Breast epithelium (tissue), 3 donors: ENCODE results near the gene CREB3L2.

Experiments used
- POLR2A ChIP-seq: fragments of 450-650 bp; IDR thresholded peaks from one replicate; pipeline ENCODE4 v1.6.1; 2016; ENCODE audit warnings: antibody characterized with exemption, mild to moderate bottlenecking, moderate library complexity
- POLR2AphosphoS5 ChIP-seq, 3 donors: sonication (generic); formaldehyde crosslinking; IDR thresholded peaks; one replicate each; pipeline ENCODE4 v1.6.1; 2017; ENCODE audit warnings: antibody characterized with exemption in 3 of 3
- TF ChIP-seq, protein P1 (sequence below), 3 donors: fragments of 450-650 bp; IDR thresholded peaks; one replicate each; pipeline ENCODE4 v1.5.1; 2016 to 2017; ENCODE audit warnings: antibody characterized with exemption in 3 of 3, mild to moderate bottlenecking in 3 of 3, moderate library complexity in 3 of 3

- no peak for TF ChIP-seq POLR2A
- TF ChIP-seq, protein P1, sequence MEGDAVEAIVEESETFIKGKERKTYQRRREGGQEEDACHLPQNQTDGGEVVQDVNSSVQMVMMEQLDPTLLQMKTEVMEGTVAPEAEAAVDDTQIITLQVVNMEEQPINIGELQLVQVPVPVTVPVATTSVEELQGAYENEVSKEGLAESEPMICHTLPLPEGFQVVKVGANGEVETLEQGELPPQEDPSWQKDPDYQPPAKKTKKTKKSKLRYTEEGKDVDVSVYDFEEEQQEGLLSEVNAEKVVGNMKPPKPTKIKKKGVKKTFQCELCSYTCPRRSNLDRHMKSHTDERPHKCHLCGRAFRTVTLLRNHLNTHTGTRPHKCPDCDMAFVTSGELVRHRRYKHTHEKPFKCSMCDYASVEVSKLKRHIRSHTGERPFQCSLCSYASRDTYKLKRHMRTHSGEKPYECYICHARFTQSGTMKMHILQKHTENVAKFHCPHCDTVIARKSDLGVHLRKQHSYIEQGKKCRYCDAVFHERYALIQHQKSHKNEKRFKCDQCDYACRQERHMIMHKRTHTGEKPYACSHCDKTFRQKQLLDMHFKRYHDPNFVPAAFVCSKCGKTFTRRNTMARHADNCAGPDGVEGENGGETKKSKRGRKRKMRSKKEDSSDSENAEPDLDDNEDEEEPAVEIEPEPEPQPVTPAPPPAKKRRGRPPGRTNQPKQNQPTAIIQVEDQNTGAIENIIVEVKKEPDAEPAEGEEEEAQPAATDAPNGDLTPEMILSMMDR (IDR thresholded peaks at IDR 0.05): no peak
- no peak for TF ChIP-seq POLR2AphosphoS5 (IDR thresholded peaks at IDR 0.05)
Measured at GRCh38 chr7:137950263-137950621, 51.6 kb downstream of the CREB3L2 start.
